Right atrium auricular region (tissue), 2 donors: ENCODE measurements around the gene CTSF. TPM values are rescaled to one million over a fixed set of nuclear protein-coding genes. Genes with fewer than 3 reads are reported as not detected.

Experiments
- DNase-seq: peaks from one replicate; pipeline ENCODE4 v3.0.0-alpha.2; 2019; ENCODE audit warnings: low spot score
- H3K27ac ChIP-seq, 2 donors: fragments of 200-600 bp; sonication (generic); 1 replicate in 1 of 2; 2 replicates in 1 of 2; pipeline ENCODE4 v1.5.1; 2016 to 2019
- H3K27me3 ChIP-seq, 2 donors: fragments of 200-600 bp; sonication (generic); one replicate each; pipeline versions ENCODE4 v1.5.1 to v1.6.0; 2017 to 2019
- H3K36me3 ChIP-seq: fragments of 200-600 bp; sonication (generic); one replicate; pipeline ENCODE4 v1.5.1; 2016
- H3K4me1 ChIP-seq, 2 donors: fragments of 200-600 bp; sonication (generic); one replicate each; pipeline versions ENCODE4 v1.5.1 to v1.6.0; 2017 to 2019
- H3K4me3 ChIP-seq, 2 donors: fragments of 200-600 bp; sonication (generic); 1 replicate in 1 of 2; 2 replicates in 1 of 2; pipeline ENCODE4 v1.5.1; 2017 to 2019; ENCODE audit warnings: mild to moderate bottlenecking in 1 of 2, moderate library complexity in 1 of 2
- H3K9me3 ChIP-seq, 2 donors: fragments of 200-600 bp; sonication (generic); one replicate each; pipeline ENCODE4 v1.5.1; 2019
- total RNA-seq, 2 donors: library from RNA; depleted of rRNA; stranded (reverse); fragments of >200 nt; gene quantifications; one replicate each; pipeline ENCODE4 v1.1.0, GENCODE V29; 2016
- TF ChIP-seq, protein P1 (sequence below), 2 donors: fragments of 200-600 bp; sonication (generic); IDR thresholded peaks; one replicate each; pipeline ENCODE4 v1.5.1; 2019; ENCODE audit warnings: antibody characterized with exemption in 2 of 2

The CTSF gene
- total RNA-seq, 2 donors from 2014 or later: 79.1 to 124 TPM

DNA sequence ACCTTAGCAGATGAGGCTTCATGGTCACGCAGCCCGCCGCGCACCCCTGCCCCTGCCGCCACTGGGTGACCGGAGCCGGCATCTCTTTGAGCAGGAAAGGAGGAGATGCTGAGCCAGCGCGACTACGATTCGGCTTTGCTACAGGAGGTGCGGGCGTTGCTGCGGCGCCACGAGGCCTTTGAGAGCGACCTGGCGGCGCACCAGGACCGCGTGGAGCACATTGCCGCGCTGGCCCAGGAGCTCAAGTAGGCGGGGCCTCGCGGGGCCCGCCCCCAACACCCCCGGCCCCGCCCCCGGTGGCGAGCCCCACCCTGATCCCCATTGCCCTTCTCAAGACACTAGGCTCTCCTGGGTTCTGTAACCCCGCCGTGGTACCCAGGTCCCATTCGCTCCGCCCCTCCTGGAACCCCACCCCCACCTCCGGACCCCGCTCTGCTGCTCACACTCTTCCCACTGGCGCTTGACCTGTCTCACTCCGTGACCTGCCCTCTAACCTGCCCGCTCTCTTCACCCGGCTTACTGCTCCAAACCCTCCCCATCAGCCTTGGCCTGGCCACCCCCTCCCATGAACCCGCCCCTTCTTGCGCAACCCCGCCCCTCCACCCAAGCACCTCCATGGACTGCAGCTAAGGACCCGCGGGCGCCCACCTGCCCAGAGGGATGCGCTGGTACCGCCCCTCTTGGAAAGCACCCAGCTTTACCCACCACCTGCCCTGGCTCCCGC is 9.1 kb downstream of the CTSF start:
- peaks cover 0 to 9% of the 10 kb centered on the region in 2 donors for H3K4me1 ChIP-seq
- no peaks in the 10 kb centered on the region for H3K9me3 ChIP-seq
- TF ChIP-seq, protein P1, sequence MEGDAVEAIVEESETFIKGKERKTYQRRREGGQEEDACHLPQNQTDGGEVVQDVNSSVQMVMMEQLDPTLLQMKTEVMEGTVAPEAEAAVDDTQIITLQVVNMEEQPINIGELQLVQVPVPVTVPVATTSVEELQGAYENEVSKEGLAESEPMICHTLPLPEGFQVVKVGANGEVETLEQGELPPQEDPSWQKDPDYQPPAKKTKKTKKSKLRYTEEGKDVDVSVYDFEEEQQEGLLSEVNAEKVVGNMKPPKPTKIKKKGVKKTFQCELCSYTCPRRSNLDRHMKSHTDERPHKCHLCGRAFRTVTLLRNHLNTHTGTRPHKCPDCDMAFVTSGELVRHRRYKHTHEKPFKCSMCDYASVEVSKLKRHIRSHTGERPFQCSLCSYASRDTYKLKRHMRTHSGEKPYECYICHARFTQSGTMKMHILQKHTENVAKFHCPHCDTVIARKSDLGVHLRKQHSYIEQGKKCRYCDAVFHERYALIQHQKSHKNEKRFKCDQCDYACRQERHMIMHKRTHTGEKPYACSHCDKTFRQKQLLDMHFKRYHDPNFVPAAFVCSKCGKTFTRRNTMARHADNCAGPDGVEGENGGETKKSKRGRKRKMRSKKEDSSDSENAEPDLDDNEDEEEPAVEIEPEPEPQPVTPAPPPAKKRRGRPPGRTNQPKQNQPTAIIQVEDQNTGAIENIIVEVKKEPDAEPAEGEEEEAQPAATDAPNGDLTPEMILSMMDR (IDR thresholded peaks at IDR 0.05): no peak
- H3K36me3 ChIP-seq: peaks cover 4% of the 10 kb centered on the region
- H3K27ac ChIP-seq: no peak overlapping the region
- DNase-seq: no peak
- peak overlapping the region in 1 of 2 donors; percentile 21 for H3K4me3 ChIP-seq
- H3K27me3 ChIP-seq: no peaks in the 10 kb centered on the region

DNA sequence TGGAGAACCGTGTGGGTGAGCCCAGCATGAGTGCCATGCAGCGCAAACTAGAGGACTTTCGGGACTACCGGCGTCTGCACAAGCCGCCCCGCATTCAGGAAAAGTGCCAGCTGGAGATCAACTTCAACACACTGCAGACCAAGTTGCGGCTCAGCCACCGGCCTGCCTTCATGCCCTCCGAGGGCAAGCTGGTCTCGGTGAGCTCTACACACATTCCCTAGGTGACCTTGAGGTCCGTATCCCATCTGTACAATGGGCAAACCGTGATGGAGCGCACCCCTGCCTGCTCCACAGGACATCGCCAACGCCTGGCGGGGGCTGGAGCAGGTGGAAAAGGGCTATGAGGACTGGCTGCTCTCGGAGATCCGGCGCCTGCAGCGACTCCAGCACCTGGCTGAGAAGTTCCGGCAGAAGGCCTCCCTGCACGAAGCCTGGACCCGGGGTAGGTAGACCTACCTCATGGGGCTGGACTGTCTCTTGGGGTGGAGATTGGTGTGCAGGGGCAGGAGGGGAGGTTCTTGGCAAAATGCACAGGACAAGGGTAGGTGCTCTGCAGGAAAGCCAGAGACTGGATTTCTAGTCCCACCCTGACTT is 10.6 kb downstream of the CTSF start:
- Histone ChIP-seq H3K27me3 (no peaks in the 10 kb centered on the region), H3K9me3 (no peaks in the 10 kb centered on the region), H3K4me1 (peaks cover 0 to 9% of the 10 kb centered on the region in 2 donors), H3K27ac (no peak overlapping the region), H3K4me3 (no peak overlapping the region), H3K36me3 (no peaks in the 10 kb centered on the region)
- DNase-seq: no peak
- TF ChIP-seq, protein P1 (IDR thresholded peaks at IDR 0.05): no peak

DNA sequence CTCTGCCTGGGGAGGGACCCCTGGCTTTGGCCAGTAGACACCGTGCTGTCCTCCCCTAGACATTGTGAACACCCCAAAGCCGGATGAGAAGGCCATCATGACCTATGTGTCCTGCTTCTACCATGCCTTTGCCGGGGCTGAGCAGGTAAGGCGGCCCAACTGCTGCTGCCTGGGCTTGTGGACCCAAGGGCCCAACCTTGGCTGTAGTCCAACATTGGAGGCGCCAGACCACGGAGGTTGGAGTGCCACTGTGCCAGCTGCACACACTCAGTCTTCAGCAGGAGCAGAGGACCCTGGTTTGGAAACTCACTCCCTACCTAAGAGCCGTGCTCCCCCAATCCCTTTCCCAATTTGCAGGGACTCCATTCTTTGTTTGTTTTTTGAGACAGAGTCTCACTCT is 12.3 kb downstream of the CTSF start:
- Histone ChIP-seq H3K27me3 (no peaks in the 10 kb centered on the region), H3K36me3 (no peaks in the 10 kb centered on the region), H3K4me1 (peaks cover 0 to 9% of the 10 kb centered on the region in 2 donors), H3K9me3 (no peaks in the 10 kb centered on the region), H3K4me3 (no peak overlapping the region), H3K27ac (no peak overlapping the region)
- TF ChIP-seq, protein P1 (IDR thresholded peaks at IDR 0.05): no peak
- DNase-seq: no peak

DNA sequence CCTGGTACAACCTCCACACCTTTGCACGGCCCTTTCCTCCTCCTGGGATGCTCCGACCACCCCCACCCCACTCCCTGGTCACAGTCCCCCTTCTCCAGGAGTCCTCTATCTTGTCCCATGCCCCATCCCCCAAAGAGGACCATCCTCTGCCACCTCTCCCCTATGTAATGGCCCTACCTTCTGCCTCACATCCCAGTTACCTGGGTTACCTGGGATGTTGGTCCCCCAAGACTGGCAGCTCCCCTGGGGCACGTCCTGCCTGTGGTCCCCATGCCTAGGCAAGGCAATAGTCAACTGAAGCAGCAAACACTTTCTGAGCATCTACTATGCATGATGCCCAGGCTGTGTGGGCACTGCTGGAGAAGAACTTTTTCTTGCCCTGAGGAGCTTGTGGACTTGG is 13.0 kb downstream of the CTSF start:
- peaks cover 0 to 9% of the 10 kb centered on the region in 2 donors for H3K4me1 ChIP-seq
- no peak overlapping the region for H3K27ac ChIP-seq
- H3K9me3 ChIP-seq: no peaks in the 10 kb centered on the region
- H3K36me3 ChIP-seq: no peaks in the 10 kb centered on the region
- no peak for DNase-seq
- H3K4me3 ChIP-seq: no peak overlapping the region
- TF ChIP-seq, protein P1 (IDR thresholded peaks at IDR 0.05): no peak
- no peaks in the 10 kb centered on the region for H3K27me3 ChIP-seq

DNA sequence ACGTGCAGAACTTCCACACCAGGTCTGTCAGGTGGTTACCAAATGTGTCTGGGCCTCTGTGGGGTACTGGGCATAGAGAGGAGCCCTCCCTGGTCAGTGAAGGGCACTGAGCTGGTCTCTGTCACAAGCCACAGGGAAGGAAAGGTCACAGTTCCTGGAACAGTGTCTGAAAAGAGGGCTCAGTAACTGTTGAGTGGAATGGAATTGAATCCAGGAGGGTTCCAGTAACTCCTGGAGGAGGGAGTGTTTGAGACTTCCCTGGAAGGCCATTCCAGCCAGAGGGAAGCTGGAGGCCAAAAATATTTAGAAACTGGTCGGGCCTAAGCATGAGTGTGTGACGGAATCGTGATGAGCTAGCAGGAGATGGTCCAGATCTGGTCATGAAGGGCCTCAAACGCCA is 13.8 kb downstream of the CTSF start:
- DNase-seq: no peak
- Histone ChIP-seq H3K9me3 (no peaks in the 10 kb centered on the region), H3K4me3 (no peak overlapping the region), H3K27ac (no peak overlapping the region), H3K27me3 (no peaks in the 10 kb centered on the region), H3K4me1 (peaks cover 0 to 9% of the 10 kb centered on the region in 2 donors), H3K36me3 (no peaks in the 10 kb centered on the region)
- TF ChIP-seq, protein P1 (IDR thresholded peaks at IDR 0.05): no peak
